Astrocyte (in vitro differentiated cells and primary cell): ENCODE measurements around the gene LLCFC1. TPM values are rescaled to one million over a fixed set of nuclear protein-coding genes. Genes with fewer than 3 reads are reported as not detected.

Source experiments
- DNase-seq: peaks from one replicate; pipeline ENCODE4 v3.0.0-alpha.2; 2010; ENCODE audit warnings: low read depth
- FAIRE-seq: peaks from 2 replicates; lab custom pipeline; 2011; peaks lifted over from hg19 to GRCh38; lab: Jason Lieb, UNC
- H2AFZ ChIP-seq: 2 replicates; pipeline ENCODE4 v1.6.0; 2012; ENCODE audit warnings: low read depth, low read length, inconsistent platforms
- H3K27ac ChIP-seq: 2 replicates; pipeline ENCODE4 v1.5.1; 2011; ENCODE audit warnings: low read depth, low read length, inconsistent platforms
- H3K27me3 ChIP-seq: 2 replicates; pipeline ENCODE4 v1.6.0; 2011; ENCODE audit warnings: low read length, inconsistent platforms; ENCODE audit not compliant: insufficient read depth
- H3K36me3 ChIP-seq: 2 replicates; pipeline ENCODE4 v1.5.1; 2011; ENCODE audit warnings: low read length, inconsistent platforms; ENCODE audit not compliant: insufficient read depth
- H3K4me1 ChIP-seq: 2 replicates; pipeline ENCODE4 v1.5.1; 2011; ENCODE audit warnings: low read length, inconsistent platforms; ENCODE audit not compliant: insufficient read depth
- H3K4me2 ChIP-seq: 2 replicates; pipeline ENCODE4 v1.6.0; 2012; ENCODE audit warnings: low read length, inconsistent platforms
- H3K4me3 ChIP-seq: 2 replicates; pipeline ENCODE4 v1.5.1; 2011; ENCODE audit warnings: low read depth, mild to moderate bottlenecking, low read length, inconsistent platforms; ENCODE audit not compliant: insufficient read depth
- H3K79me2 ChIP-seq: 2 replicates; pipeline ENCODE4 v1.6.0; 2012; ENCODE audit warnings: mild to moderate bottlenecking, low read length, inconsistent platforms; ENCODE audit not compliant: insufficient read depth
- H3K9ac ChIP-seq: 2 replicates; pipeline ENCODE4 v1.6.0; 2012; ENCODE audit warnings: mild to moderate bottlenecking, low read length, inconsistent platforms
- H3K9me3 ChIP-seq: 2 replicates; pipeline ENCODE4 v1.5.1; 2012; ENCODE audit warnings: low read depth, mild to moderate bottlenecking, low read length, inconsistent platforms; ENCODE audit not compliant: insufficient read depth
- H4K20me1 ChIP-seq: 2 replicates; pipeline ENCODE4 v1.6.0; 2012; ENCODE audit warnings: low read length, inconsistent platforms; ENCODE audit not compliant: insufficient read depth
- H3K27ac Mint-ChIP-seq: one replicate; pipeline ENCODE4 v1.8.0; 2021; ENCODE audit warnings: mild to moderate bottlenecking, mixed read lengths; ENCODE audit not compliant: unreplicated experiment
- H3K27me3 Mint-ChIP-seq: one replicate; pipeline ENCODE4 v1.8.0; 2021; ENCODE audit warnings: low read depth, mixed read lengths; ENCODE audit not compliant: unreplicated experiment
- H3K36me3 Mint-ChIP-seq: one replicate; pipeline ENCODE4 v1.8.0; 2021; ENCODE audit warnings: low read depth, mixed read lengths; ENCODE audit not compliant: unreplicated experiment
- H3K4me1 Mint-ChIP-seq: one replicate; pipeline ENCODE4 v1.8.0; 2021; ENCODE audit warnings: low read depth, mixed read lengths; ENCODE audit not compliant: unreplicated experiment
- H3K4me3 Mint-ChIP-seq: one replicate; pipeline ENCODE4 v1.8.0; 2021; ENCODE audit warnings: mild to moderate bottlenecking, moderate library complexity, mixed read lengths; ENCODE audit not compliant: unreplicated experiment
- H3K9me3 Mint-ChIP-seq: one replicate; pipeline ENCODE4 v1.8.0; 2021; ENCODE audit warnings: mild to moderate bottlenecking, mixed read lengths; ENCODE audit not compliant: unreplicated experiment
- EZH2 ChIP-seq: IDR thresholded peaks from 2 replicates; pipeline ENCODE4 v1.6.1; 2012; ENCODE audit warnings: mild to moderate bottlenecking, low read length, inconsistent platforms; ENCODE audit not compliant: insufficient read depth
- total RNA-seq: library from RNA; stranded (reverse); gene quantifications from 2 replicates; pipeline ENCODE4 v1.2.1, GENCODE V29; 2021
- TF ChIP-seq, protein P1 (sequence below): IDR thresholded peaks from 2 replicates; pipeline ENCODE4 v1.5.1; 2011; ENCODE audit warnings: low read depth, mild to moderate bottlenecking, inconsistent platforms, low read length, moderate library complexity; ENCODE audit not compliant: insufficient read depth

The LLCFC1 gene
- total RNA-seq, 1 donor from 2014 or later: not detected

DNA sequence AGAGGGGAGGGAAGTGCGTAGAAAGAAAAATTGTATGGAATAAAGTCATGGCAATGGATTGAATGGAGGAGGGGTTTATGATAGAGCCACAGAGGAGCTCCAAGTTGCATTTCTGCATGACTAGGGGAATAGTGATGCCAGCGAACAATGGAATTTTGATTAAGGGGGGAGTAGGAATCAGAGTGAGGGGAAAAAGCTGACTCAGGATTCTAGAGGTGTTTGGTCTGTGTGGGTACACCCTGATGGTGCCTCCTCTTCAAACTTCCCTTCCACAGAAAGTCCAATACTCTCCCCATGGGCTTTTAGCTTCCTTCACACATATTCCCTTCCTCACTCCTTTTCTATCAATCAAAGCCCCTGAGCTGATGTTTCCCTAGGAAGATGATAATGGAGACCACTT lies 24.7 kb downstream of the LLCFC1 start:
- no peak for FAIRE-seq
- no peaks in the 10 kb centered on the region for H3K4me1 Mint-ChIP-seq
- no peak overlapping the region for H3K4me3 Mint-ChIP-seq

DNA sequence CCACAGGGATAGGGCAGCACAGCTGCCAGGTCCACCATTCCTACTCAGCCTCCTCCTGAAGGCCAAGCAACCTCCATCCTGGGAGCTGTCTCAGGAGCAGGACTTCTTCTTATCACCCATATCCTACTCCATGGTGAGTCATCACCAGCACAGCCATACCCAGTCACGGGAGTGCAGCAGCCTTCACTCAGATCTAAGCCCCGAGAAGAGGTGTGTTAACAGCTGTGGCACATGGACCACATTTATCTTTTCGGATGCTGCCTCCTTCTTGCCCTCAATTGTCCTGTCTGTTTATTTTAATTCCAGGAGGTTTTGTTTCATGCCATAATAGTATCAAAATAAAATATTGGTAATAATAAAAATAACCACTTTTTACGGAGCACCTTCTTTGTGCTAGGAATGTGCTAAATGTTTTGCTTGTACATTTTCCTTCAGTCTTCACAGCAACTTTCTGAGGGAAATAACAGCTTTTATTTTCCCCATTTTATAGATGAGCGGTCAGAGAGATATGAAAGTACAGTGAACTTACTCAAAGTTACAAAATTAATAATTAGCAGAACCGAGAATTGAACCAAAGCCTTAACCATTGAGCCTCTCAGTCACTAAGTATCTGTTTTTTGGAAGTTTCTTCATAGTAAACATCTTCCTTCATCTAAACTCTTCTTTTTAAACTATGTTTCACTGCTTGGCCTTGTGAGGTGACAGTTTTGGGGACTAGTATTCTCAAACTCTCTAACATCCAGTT lies 25.4 kb downstream of the LLCFC1 start:
- Histone ChIP-seq H3K9me3 (no peaks in the 10 kb centered on the region), H3K4me3 (no peak overlapping the region), H3K79me2 (no peaks in the 10 kb centered on the region), H2AFZ (no peak overlapping the region), H3K9ac (no peak overlapping the region), H3K27ac (no peak overlapping the region), H3K36me3 (no peaks in the 10 kb centered on the region), H3K27me3 (peaks cover 4% of the 10 kb centered on the region), H3K4me1 (no peaks in the 10 kb centered on the region), H4K20me1 (no peaks in the 10 kb centered on the region), H3K4me2 (no peak overlapping the region)
- TF ChIP-seq, protein P1, sequence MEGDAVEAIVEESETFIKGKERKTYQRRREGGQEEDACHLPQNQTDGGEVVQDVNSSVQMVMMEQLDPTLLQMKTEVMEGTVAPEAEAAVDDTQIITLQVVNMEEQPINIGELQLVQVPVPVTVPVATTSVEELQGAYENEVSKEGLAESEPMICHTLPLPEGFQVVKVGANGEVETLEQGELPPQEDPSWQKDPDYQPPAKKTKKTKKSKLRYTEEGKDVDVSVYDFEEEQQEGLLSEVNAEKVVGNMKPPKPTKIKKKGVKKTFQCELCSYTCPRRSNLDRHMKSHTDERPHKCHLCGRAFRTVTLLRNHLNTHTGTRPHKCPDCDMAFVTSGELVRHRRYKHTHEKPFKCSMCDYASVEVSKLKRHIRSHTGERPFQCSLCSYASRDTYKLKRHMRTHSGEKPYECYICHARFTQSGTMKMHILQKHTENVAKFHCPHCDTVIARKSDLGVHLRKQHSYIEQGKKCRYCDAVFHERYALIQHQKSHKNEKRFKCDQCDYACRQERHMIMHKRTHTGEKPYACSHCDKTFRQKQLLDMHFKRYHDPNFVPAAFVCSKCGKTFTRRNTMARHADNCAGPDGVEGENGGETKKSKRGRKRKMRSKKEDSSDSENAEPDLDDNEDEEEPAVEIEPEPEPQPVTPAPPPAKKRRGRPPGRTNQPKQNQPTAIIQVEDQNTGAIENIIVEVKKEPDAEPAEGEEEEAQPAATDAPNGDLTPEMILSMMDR: no peak
- no peak for TF ChIP-seq EZH2
- H3K36me3 Mint-ChIP-seq: no peaks in the 10 kb centered on the region
- H3K9me3 Mint-ChIP-seq: no peaks in the 10 kb centered on the region
- H3K4me1 Mint-ChIP-seq: no peaks in the 10 kb centered on the region
- H3K27me3 Mint-ChIP-seq: peaks cover 13% of the 10 kb centered on the region
- no peak for FAIRE-seq
- no peak for DNase-seq
- no peak overlapping the region for H3K27ac Mint-ChIP-seq
- H3K4me3 Mint-ChIP-seq: no peak overlapping the region

More for the DNA sequence above, 24.7 kb downstream of the LLCFC1 start:
- no peak overlapping the region for H3K4me3 ChIP-seq
- Mint-ChIP-seq H3K27ac (no peak overlapping the region), H3K9me3 (peaks cover 3% of the 10 kb centered on the region), H3K36me3 (peaks cover 2% of the 10 kb centered on the region), H3K27me3 (peaks cover 14% of the 10 kb centered on the region)
- TF ChIP-seq EZH2: no peak
- TF ChIP-seq, protein P1: no peak
- no peak overlapping the region for H2AFZ ChIP-seq
- H4K20me1 ChIP-seq: no peaks in the 10 kb centered on the region
- H3K9me3 ChIP-seq: no peaks in the 10 kb centered on the region
- DNase-seq: no peak
- peaks cover 4% of the 10 kb centered on the region for H3K27me3 ChIP-seq
- H3K27ac ChIP-seq: no peak overlapping the region
- H3K4me2 ChIP-seq: no peak overlapping the region
- no peaks in the 10 kb centered on the region for H3K79me2 ChIP-seq
- no peaks in the 10 kb centered on the region for H3K4me1 ChIP-seq
- no peaks in the 10 kb centered on the region for H3K36me3 ChIP-seq
- no peak overlapping the region for H3K9ac ChIP-seq

DNA sequence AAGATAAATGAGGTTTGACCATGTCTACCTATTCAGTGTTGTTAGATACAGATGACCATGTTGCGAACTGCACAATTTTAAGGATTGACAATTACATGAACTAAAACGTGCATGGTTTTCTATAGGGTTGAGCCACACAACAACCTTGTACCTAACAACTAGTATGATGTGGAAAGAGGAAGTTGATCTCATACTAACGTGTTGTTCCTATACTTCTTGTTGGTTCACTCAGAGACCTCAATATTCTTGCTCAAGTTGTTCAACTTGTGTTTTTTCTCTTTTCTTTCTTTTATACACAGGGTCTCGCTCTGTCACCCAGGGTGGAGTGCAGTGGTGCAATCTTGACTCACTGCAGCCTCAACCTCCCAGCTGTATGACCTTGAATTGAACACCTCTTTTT lies 28.9 kb downstream of the LLCFC1 start:
- TF ChIP-seq, protein P1: no peak
- TF ChIP-seq EZH2: no peak

More for the DNA sequence above, 28.9 kb downstream of the LLCFC1 start:
- no peak overlapping the region for H3K4me3 ChIP-seq
- no peaks in the 10 kb centered on the region for H3K9me3 Mint-ChIP-seq
- no peak overlapping the region for H2AFZ ChIP-seq
- no peaks in the 10 kb centered on the region for H4K20me1 ChIP-seq
- no peaks in the 10 kb centered on the region for H3K36me3 Mint-ChIP-seq
- H3K9ac ChIP-seq: no peak overlapping the region
- H3K4me3 Mint-ChIP-seq: no peak overlapping the region
- H3K36me3 ChIP-seq: no peaks in the 10 kb centered on the region
- H3K4me2 ChIP-seq: no peak overlapping the region
- H3K4me1 Mint-ChIP-seq: no peaks in the 10 kb centered on the region
- no peak for FAIRE-seq
- peaks cover 7% of the 10 kb centered on the region for H3K27me3 Mint-ChIP-seq
- H3K4me1 ChIP-seq: no peaks in the 10 kb centered on the region
- H3K27ac Mint-ChIP-seq: no peak overlapping the region
- no peak overlapping the region for H3K27ac ChIP-seq
- H3K9me3 ChIP-seq: no peaks in the 10 kb centered on the region
- no peaks in the 10 kb centered on the region for H3K79me2 ChIP-seq
- peaks cover 4% of the 10 kb centered on the region for H3K27me3 ChIP-seq
- no peak for DNase-seq
